GM21360 (cell line): Measurements from ENCODE around the gene LILRA1.
"Not testable (repeated sequence)": the region's sequence is repeated elsewhere in the genome, so short reads cannot be mapped to it uniquely, and the experiment has no call there.

Experiments used
- ATAC-seq: cut with Tn5 transposase; IDR thresholded peaks from one replicate; pipeline ENCODE4 v1.9.1; 2021; ENCODE audit warnings: mild to moderate bottlenecking, moderate library complexity; ENCODE audit not compliant: unreplicated experiment

Gene LILRA1

GRCh38 chr19:54576411-54576976 lies 16.9 kb upstream of the LILRA1 start:
- no peak for ATAC-seq

- no peak for ATAC-seq
These were observed 16.1 kb upstream of the LILRA1 start for GRCh38 chr19:54577334-54577733.

DNA sequence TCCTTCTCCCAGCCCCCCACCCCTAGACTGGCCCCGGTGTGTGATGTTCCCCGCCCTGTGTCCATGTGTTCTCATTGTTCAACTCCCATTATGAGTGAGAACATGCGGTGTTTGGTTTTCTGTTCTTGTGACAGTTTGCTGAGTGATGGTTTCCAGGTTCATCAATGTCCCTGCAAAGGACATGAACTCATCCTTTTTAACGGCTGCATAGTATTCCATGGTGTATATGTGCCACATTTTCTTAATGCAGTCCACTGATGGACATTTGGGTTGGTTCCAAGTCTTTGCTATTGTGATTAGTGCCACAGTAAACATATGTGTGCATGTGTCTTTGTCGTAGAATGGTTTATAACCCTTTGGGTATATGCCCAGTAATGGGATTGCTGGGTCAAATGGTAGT lies 15.2 kb upstream of the LILRA1 start:
- not testable (repeated sequence) for ATAC-seq

DNA sequence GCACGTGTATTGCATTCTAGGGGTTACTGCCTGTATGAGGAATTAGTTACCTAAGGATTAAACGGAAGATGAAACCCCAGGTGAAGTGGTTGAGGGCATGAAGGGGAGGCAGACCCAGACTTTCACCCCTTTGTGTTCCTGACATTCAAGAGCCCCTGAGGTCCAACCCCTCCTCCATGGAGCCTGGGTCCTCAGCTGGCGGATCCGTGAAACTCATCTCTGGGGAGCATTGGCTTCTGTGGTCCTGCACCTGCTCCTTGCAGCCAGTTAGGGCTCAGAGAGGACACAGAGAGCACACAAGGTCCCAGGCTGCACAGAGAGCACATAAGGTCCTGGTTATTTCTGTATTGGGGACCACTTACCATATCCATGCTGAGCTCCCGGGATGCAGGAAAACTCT lies 7.0 kb upstream of the LILRA1 start:
- ATAC-seq = no peak

- ATAC-seq = no peak
These were observed 6.4 kb upstream of the LILRA1 start for GRCh38 chr19:54587026-54587425.

DNA sequence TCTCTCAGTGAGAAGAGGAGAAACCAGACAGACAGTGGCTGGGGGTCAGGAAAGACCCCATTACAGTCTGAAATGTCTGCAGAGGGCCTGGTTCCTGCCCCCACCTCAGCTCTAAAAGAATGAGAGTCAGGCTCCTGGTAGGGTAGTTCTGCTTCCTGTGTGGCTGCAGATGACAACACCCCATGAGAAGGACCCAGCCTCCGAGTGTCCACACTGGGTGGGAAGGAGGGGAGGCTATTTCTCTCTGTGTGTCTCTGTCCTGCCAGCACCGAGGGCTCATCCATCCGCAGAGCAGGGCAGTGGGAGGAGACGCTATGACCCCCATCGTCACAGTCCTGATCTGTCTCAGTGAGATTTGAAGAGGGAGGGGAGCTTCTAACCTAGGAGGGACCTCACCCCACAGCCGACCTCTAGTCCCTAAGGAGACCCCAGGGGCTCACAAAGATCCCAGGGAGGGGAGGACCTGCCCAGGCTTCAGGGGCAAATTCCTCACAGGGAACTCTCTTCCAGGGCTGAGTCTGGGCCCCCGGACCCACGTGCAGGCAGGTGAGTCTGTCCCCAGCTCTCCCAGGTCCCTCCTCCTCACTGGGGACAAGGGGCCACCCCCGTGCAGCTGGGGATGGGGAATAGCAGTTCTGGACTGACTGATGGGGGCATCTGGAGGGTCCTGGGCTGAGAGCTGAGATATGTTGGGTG lies 647 bp downstream of the LILRA1 start:
- not testable (repeated sequence) for ATAC-seq

GRCh38 chr19:54594737-54595136 lies 1.3 kb downstream of the LILRA1 start:
- ATAC-seq = no peak

GRCh38 chr19:54595680-54596436 lies 2.4 kb downstream of the LILRA1 start:
- not testable (repeated sequence) for ATAC-seq

GRCh38 chr19:54600212-54600611 lies 6.8 kb downstream of the LILRA1 start:
- no peak for ATAC-seq

- ATAC-seq = no peak
These were observed 12.8 kb downstream of the LILRA1 start for GRCh38 chr19:54606230-54606629.

- no peak for ATAC-seq
These were observed 13.7 kb downstream of the LILRA1 start for GRCh38 chr19:54606891-54607784.

GRCh38 chr19:54607785-54608150 lies 14.3 kb downstream of the LILRA1 start:
- ATAC-seq = no peak

GRCh38 chr19:54608205-54608604 lies 14.8 kb downstream of the LILRA1 start:
- no peak for ATAC-seq

GRCh38 chr19:54608792-54609191 lies 15.4 kb downstream of the LILRA1 start:
- ATAC-seq = no peak

DNA sequence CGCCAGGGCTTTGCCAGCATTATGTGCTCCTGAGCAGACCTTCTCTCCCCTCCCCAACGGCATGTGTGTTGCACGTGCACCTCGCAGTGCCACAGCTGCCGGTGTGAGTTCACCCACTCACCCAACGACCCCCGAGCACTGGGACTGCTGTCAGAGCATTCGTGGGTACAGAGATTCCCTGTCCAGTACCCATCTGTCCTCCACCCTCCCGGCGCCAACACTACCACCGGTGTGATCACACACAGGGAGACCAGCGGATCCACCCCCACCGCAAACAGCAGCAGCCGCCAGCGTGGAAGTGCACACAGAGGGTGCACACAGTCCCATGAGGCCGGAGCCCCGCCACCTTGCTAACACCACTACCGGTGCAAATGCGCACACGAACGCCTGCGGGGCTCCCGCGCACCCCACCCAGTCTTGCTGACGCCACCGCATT lies 15.9 kb downstream of the LILRA1 start:
- no peak for ATAC-seq

- no peak for ATAC-seq
These were observed 19.0 kb downstream of the LILRA1 start for GRCh38 chr19:54612428-54612827.

DNA sequence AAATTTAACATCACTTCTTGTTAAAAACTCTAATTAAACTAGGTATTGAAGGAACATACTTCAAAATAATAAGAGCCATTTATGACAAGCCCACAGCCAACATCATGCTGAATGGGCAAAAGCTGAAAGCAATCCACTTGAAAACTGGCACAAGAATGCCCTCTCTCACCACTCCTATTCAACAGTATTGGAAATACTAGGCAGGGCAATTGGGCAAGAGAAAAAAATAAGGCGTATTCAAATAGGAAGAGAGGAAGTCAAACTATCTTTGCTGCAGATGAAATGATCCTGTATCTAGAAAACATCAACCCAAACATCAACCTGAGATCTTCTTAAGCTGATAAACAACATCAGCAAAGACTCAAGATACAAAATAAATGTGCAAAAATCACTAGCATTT lies 21.3 kb downstream of the LILRA1 start:
- no peak for ATAC-seq

DNA sequence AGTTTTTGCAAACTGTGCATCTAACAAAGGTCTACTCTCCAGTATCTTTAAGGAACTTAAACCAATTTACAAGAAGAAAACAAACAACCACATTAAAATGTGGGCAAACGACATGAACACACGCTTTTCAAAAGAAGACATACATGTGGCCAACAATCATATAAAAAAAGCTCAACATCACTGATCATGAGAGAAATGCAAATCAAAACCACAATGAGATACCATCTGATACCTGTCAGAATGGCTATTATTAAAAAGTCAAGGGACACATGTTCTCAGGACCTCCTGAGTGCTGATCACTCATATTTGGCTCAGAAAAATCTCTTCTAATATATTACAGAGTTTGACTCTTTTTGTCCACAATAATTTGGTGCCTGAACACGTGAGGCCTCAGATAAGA lies 22.6 kb downstream of the LILRA1 start:
- no peak for ATAC-seq

DNA sequence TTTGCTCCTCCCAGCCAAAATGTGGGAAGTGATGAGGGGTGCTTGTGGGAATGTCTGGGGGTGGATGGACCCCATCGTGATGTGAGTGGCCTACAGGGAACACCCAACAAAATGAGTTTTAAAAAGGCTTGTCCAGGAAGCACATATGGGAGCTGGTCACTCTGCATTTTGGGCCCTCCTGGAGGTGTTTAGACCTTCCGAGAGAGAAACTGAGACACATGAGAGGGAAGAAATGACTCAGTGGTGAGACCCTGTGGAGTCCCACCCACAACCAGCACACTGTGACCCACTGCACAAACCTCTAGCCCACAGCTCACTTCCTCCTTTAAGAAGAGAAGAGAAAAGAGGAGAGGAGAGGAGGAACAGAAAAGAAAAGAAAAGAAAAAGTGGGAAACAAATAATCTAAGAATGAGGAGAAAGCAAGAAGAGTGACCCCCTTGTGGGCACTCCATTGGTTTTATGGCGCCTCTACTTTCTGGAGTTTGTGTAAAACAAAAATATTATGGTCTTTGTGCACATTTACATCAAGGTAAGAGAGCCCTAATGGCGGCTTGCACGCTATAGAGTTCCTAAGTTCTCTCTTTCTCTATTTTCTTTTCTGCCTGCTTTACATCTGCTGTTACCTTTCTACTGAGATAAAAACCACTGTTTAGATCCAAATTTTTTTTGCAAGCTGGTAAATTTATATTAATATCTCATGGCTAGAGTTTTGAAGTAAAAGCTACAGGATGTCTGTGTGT lies 23.6 kb downstream of the LILRA1 start:
- ATAC-seq = peak; percentile 69

DNA sequence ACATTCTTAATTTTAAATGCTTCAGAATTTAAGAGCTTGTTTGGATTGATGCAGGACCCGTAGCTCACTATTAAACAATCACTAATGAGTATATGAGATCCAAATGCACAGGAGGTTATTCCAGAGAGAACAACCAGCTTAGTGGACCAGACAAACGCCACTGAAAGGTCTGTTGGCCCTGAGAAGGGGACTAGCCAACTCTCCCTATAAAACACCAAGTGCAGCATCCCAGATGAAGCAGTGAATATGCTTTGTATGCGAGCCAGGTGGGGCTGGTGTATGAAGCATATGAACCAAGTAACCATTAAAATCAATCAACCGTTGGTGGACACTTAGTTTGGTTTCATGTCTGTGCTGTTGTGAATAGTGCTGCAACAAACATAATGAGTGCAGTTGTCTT lies 27.0 kb downstream of the LILRA1 start:
- no peak for ATAC-seq
